Stomach (tissue), 4 donors: ENCODE measurements around the gene PRKCA.

Experiments used
- EP300 ChIP-seq: sonication (generic); formaldehyde crosslinking; IDR thresholded peaks from one replicate; pipeline ENCODE4 v1.6.1; 2017; ENCODE audit warnings: antibody characterized with exemption
- POLR2A ChIP-seq, 4 donors: fragments of 450-650 bp; IDR thresholded peaks; one replicate each; pipeline ENCODE4 v1.6.1; 2016; ENCODE audit warnings: antibody characterized with exemption in 4 of 4, control low read depth in 2 of 4, mild to moderate bottlenecking in 1 of 4, moderate library complexity in 1 of 4
- TF ChIP-seq, protein P1 (sequence below), 7 experiments: fragments of 450-650 bp in 4 of 7; fragments of 200-600 bp in 3 of 7; sonication (generic) in 3 of 7; IDR thresholded peaks; one replicate each; pipeline ENCODE4 v1.5.1; 2016 to 2019; ENCODE audit warnings: antibody characterized with exemption in 7 of 7, control low read depth in 2 of 7, mild to moderate bottlenecking in 1 of 7

DNA sequence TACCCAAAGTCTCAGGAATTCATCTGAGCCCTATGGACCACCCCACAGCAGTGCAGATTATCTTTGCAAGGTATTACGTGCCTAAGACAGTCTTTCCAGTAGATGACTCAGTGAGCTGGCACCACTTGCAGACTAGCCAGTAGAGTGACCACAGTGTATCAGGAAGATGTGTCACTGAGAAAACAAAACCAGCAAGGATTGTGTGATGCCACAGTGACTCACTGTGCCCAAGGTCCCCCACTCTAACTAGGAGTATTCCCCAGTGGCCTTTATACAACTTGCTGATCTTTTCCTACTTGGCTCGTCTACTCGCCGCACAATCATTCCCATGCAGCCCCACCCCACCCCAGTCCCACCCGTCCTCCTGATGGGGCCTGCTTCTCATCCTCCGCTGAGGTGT, 26.8 kb upstream of the PRKCA start:
- TF ChIP-seq, protein P1, sequence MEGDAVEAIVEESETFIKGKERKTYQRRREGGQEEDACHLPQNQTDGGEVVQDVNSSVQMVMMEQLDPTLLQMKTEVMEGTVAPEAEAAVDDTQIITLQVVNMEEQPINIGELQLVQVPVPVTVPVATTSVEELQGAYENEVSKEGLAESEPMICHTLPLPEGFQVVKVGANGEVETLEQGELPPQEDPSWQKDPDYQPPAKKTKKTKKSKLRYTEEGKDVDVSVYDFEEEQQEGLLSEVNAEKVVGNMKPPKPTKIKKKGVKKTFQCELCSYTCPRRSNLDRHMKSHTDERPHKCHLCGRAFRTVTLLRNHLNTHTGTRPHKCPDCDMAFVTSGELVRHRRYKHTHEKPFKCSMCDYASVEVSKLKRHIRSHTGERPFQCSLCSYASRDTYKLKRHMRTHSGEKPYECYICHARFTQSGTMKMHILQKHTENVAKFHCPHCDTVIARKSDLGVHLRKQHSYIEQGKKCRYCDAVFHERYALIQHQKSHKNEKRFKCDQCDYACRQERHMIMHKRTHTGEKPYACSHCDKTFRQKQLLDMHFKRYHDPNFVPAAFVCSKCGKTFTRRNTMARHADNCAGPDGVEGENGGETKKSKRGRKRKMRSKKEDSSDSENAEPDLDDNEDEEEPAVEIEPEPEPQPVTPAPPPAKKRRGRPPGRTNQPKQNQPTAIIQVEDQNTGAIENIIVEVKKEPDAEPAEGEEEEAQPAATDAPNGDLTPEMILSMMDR (IDR thresholded peaks at IDR 0.05), result no peak
- TF ChIP-seq EP300, result no peak
- TF ChIP-seq POLR2A (IDR thresholded peaks at IDR 0.05), result no peak
